Tibial nerve (tissue), 4 donors: Measurements from ENCODE around the gene WFDC11.

Experiments used
- EP300 ChIP-seq, 2 donors: sonication (generic); formaldehyde crosslinking; IDR thresholded peaks; one replicate each; pipeline ENCODE4 v1.6.1; 2017; ENCODE audit warnings: antibody characterized with exemption in 2 of 2, mild to moderate bottlenecking in 1 of 2
- POLR2A ChIP-seq, 2 donors: fragments of 450-650 bp; IDR thresholded peaks; one replicate each; pipeline ENCODE4 v1.6.1; 2017; ENCODE audit warnings: antibody characterized with exemption in 2 of 2, mild to moderate bottlenecking in 2 of 2, moderate library complexity in 2 of 2
- TF ChIP-seq, protein P1 (sequence below), 5 experiments: fragments of 200-600 bp in 3 of 5; fragments of 450-650 bp in 2 of 5; sonication (generic) in 3 of 5; IDR thresholded peaks; one replicate each; pipeline ENCODE4 v1.5.1; 2016 to 2019; ENCODE audit warnings: antibody characterized with exemption in 5 of 5, mild to moderate bottlenecking in 3 of 5, moderate library complexity in 2 of 5

DNA sequence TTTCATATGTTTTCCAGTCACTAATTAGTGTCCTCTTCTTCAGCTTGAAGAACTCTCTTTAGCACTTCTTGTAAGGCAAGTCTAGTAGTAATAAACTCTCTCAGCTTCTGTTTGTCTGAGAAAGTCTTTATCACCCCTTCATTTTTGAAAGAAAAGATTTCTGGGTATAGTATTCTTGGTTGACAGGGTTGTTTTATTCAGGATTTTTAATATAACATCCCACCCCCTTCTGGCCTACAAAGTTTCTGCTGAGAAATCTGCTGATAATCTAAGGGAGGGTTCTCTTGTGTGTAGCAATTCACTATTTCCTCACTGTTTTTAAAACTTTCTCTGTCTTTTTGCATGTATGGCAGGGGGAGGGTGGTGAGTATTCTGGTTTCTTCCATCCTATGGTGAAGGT, 9.6 kb upstream of the WFDC11 start:
- TF ChIP-seq, protein P1, sequence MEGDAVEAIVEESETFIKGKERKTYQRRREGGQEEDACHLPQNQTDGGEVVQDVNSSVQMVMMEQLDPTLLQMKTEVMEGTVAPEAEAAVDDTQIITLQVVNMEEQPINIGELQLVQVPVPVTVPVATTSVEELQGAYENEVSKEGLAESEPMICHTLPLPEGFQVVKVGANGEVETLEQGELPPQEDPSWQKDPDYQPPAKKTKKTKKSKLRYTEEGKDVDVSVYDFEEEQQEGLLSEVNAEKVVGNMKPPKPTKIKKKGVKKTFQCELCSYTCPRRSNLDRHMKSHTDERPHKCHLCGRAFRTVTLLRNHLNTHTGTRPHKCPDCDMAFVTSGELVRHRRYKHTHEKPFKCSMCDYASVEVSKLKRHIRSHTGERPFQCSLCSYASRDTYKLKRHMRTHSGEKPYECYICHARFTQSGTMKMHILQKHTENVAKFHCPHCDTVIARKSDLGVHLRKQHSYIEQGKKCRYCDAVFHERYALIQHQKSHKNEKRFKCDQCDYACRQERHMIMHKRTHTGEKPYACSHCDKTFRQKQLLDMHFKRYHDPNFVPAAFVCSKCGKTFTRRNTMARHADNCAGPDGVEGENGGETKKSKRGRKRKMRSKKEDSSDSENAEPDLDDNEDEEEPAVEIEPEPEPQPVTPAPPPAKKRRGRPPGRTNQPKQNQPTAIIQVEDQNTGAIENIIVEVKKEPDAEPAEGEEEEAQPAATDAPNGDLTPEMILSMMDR (IDR thresholded peaks at IDR 0.05) = no peak
- TF ChIP-seq EP300 (IDR thresholded peaks at IDR 0.05) (no peak), POLR2A (IDR thresholded peaks at IDR 0.05) (no peak)
